LHCN-M2 (cell line): ENCODE measurements around the gene BMERB1. TPM values are rescaled to one million over a fixed set of nuclear protein-coding genes. Genes with fewer than 3 reads are reported as not detected.
A peak's percentile ranks its signal among the peaks of the same experiment; 100 is the strongest.

Experiments
- DNase-seq: peaks from one replicate; pipeline ENCODE4 v3.0.0-alpha.2; 2012; ENCODE audit warnings: low read depth
- total RNA-seq: library from RNA; depleted of rRNA; stranded (reverse); fragments of >200 nt; gene quantifications from 2 replicates; pipeline ENCODE4 v1.2.3, GENCODE V29; 2014

The BMERB1 gene
- total RNA-seq, 1 experiment from 2014 or later = 36.1 TPM

DNA sequence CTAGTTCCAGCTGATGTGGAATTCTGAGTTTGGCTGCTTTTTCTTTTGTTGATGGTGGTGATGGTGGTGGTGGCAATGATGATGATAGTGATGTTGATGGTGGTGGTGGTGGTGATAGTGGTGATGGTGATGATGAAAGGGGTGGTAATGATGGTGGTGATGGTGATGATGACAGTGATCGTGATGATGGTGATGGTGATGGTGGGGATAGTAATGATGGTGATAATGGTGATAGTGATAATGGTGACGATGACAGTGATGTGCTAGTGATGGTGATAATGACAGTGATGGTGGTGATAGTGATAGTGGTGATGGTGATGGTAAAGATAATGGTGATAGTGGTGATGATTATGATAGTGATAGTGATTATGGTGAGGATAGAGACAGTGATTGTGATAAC is 61.5 kb downstream of the BMERB1 start:
- no peak for DNase-seq

DNA sequence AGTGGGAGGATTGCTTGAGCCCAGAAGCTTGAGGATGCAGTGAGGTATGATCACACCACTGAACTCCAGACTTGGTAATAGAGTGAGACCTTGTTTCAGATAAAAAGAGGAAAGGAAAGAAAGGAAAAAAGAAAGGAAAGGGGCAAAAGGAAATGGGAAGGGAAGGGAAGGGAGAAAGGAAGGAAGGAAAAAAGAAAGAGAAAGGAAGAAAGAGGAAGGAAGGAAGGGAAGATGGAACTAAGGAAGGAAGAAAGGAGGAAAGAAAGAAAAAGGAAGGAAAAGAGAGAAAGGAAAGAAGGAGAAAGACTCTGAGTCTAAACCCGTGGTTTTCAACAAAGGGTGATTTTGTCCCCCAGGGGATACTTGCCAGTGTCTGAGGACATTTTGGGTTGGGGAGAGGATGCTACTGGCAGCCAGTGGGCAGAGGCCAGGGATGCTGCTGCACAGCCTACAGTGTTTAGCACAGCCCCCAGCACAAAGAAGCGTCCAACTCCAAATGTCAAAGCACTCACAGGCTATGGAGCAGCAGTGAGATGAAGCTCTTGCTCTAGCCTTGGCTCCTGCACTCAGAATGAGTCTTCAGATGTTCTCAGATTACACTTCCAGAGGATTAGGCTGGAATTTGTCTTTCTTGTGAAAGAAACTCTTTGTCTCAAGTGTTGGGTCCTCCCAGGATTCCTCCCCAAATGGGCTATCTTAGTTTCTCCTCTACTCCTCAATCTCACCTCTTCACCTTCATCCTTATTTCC is 64.2 kb downstream of the BMERB1 start:
- no peak for DNase-seq

DNA sequence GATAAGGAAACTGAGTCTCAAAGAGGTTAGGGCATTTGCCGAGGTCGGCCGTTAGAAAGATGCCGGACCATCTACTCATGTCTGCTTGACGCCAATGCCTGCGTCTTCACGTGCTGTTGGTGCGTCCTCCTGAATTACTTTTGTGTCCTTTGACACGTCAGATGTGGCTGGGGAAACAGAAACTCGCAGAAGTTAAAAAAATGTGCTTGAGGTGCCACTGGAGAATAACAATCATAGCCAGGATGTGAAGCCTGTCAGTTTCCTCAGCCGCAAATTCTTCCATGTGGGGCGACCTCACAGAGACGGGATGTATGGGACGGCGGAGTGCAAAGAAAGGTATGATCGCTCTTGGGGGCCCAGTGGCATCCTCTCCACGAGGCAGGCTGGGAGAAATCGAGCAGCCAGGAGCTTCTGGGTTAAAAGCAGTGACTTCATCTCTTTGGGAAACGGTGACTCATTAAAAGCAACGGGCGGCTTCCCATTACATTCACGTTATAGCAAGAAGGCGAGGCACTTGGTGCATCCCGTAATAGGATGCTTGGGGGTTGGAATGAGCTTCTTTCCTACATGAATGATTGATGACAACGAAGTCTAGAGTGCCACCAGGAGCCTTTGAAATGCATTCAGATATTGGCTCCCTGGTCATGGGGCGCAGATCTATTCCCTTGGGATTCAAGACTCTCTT is 67.8 kb downstream of the BMERB1 start:
- DNase-seq = peak; percentile 89

DNA sequence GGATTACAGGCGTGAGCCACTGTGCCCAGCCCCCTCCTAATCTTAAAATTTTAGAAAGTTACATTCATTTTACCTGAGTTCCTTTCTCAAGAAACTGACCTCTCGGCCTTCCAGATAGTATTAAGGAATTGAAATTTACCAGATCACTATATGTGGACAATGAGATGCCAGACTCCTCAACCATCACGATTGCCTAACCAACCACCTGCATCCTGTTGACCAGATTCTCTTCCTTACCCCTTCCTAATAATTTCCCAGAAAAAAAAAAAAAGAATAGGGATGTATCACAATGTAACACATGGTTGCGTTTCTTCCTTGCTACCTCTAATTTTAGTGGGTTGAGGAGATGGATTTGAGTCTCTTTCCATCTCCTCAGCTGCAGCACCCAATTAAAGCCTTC is 72.1 kb downstream of the BMERB1 start:
- DNase-seq = no peak

DNA sequence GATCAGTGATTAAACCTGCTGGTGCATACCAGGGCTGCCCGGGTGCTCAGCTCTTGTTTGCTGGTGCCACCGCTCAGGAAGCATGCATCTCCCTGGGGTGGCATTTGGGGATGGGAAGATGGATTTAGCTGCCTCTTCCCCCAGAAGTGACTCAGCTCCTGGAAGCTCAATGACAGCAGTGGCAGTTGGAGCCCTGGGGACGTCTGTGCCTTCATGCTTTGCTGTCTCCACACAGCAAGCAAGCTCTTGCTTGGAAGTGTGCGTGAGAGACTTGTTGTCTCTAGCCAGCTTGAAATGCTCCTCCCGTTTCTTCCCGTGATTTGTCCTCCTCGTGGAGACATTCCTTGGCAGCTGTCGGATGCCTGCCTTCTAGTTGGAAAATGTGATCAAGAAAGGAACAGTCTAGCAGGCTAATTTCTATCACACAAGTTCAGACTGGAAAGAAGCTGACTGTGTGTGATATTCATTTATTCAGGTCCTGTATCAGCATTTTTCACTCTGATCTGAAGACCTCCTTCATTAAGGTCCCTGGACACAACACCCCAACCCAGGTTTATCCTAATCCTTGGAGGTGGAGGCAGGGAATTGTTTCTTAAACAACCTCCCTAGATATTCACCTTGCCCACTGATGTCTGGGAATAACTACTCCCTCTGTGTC is 73.0 kb downstream of the BMERB1 start:
- peak; percentile 81 for DNase-seq

DNA sequence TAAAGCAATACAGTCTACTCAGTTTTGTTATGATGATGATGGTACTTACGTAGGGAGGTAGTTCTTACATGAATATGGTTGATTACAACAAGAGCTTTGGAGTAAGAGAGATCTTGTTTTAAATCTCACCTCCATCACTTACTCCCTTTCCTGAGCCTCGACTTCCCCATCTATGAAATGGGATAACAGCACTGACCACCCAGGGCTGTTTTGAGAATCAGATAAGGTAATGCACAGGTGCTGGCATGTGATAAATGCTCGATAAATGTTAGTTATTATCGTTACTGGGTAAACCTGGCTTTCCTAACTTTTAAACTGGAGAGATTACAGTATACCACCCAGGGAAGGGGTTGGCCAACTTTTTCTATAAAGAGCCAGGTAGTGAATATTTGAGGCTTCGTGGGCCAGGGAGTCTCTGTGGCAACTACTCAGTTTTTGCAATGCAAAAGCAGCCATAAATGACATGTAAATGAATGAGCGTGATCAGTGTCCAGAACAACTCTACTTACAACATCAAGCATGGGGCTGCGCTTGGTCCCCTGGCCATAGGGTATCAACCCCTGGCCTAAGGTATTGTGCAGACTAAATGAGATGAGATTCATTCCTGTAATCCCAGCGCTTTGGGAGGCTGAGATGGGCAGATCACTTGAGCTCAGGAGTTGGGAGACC is 73.7 kb downstream of the BMERB1 start:
- no peak for DNase-seq

DNA sequence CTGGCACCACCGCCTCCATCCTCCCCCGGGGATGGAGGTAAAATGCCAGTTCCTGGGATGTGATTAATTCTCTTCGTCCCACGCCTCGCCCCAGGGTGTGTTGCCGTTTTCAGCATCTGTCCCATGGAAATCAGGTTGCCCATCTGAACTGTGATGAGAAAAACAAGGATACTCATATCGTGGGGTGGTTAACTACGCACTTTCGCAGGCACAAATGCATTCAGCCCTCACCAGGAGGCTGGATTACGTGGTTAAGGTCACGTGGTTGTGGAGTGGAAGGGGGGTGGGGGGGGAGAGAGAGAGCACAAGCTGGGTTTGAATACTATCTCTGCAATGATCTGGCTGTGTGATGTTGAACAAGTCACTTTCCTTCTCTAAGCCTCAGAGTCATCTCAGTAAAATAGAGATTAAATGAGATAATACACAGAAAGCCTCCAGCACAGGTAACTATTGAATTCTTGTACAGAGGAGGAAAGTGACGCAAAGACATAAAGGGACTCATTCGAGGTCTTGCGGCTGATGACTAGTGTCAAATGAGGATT is 74.7 kb downstream of the BMERB1 start:
- no peak for DNase-seq

DNA sequence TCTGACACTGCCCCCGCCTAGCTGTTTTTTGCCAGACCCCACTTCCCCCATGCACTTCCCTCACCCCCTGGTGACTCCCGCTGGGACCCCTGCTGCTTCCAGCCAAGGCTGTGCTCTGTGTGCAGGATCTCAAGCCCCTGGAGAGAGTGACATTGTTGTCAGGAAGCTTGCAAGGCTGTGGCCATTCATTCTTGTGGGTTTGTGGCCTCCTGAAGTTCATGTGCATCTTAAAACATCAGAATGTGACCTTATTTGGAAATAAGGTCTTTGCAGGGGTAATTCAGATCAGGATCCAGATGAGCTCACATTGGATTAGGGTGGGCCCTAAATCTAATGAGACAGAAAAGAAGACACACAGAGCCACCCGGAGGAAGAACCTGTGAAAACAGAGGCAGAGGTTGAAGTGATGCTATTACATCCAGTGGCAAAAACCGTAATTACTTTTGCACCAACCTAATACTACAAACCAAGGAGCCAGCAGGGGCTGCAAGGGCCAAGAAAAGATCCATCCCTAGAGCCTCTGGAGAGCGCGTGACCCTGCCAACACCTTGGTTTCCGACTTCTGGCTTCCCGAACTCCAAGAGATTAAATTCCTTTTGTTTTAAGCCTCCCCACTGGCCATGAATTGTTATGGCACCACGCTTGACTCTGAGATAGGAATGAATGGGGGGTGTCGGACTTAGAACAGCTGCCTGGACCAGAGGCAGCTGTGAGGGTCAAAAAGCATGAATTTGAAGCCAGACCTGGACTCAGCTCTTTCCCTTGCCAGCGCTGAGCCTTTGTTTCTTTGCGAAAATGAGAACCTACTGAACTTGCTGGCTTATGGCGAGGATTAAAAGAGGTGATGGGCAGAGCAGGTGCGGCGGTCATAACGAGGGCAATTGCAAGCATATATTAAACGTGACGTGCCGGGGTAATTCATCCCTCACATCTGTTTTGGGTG is 75.5 kb downstream of the BMERB1 start:
- DNase-seq = peak; percentile 49

DNA sequence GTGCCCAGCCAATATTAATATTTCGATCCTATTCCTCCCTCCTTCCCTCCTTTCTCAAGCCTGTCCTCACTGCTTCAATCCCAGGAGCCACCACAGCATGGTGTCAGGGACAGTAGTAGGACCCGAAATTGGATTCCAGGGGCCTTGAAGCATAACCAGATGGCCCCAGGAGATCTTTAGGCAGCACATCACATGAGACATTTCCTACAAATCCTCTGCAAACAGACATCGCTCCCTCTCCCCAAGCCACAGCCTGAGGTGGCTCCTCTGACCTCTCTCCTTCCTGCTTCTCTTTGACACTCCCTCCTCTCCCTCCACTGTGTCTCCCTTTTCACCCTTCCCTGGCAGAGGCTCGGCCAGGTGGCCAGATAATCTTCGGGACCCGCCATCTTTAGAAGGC is 76.6 kb downstream of the BMERB1 start:
- DNase-seq = no peak

DNA sequence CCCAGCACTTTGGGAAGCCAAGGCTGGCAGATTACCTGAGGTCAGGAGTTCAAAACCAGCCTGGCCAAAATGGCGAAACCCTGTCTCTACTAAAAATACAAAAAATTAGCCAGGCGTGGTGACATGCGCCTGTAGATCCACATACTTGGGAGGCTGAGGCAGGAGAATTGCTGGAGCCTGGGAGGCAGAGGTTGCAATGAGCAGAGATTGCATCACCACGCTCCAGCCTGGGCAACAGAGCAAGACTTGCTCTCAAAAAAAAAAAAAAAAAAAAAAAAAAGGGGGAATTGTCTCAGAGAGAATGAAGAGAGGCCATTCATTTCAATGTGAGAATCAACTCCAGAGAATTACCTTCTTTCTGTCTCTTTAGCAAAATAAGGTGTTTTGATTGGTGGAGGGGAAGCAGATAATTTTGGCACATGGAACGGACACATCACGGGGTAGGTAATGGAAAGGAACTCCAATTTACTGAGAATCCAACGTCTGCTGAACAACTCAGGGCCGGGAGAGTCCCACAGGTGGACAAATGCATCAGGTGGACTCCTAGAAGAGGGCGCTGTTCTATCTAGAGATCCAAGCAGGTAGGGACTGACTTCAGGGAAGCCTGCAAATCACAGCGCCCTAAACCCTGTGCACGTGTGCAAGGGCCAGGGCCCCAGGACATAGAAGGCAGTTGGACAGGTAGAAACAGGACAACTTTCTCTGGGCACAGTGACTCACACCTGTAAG is 77.5 kb downstream of the BMERB1 start:
- no peak for DNase-seq

DNA sequence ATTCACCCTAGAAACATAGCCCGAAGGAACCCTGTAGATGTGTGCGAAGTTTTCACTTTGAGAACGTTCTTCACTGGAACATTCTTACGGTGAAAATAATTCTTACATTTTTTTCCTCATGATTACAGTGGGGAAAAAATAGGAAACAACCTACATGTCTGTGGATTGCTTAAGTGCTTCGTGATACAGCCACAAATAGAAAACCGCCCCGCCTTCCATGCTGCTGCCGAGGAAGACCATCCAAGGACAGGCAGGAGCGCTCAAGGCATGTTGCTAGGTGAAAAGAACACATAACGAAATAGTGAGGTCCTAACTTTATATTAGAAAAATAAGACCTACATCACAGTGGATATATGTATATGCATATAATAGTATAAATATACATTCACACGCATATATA is 78.8 kb downstream of the BMERB1 start:
- DNase-seq = no peak

DNA sequence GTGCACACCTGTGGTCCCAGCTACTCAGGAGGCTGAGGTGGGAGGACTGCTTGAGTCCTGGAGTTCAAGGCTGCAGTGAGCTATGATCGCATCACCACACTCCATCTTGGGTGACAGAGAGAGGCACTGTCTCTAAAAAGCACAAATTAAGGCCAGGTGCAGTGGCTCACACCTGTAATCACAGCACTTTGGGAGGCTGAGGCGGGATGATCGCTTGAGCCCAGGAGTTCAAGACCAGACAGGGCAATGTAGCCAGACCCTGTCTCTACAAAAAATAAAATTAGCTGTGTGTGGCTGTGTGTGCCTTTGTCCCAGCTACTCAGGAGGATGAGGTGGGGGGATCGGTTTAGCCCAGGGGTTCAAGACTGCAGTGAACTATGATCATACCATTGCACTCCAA is 81.6 kb downstream of the BMERB1 start:
- DNase-seq = no peak

DNA sequence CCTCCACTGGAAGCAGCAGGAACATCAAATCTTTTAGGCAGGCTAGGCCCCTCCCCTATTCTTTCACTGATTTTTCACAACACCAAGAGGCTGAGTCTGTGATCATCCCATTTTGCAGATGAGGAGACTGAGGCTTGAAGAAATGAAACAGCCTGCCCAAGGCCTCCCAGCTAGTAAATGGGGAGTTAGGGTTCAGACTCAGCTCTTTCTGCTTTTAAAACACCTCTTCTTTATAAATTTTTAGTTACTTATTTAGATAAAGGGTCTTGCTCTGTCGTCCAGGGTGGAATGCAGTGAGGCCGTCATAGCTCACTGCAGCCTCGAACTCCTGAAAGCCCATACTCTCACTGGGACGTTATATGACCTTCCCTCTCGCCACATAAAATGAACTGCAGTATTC is 82.2 kb downstream of the BMERB1 start:
- no peak for DNase-seq

DNA sequence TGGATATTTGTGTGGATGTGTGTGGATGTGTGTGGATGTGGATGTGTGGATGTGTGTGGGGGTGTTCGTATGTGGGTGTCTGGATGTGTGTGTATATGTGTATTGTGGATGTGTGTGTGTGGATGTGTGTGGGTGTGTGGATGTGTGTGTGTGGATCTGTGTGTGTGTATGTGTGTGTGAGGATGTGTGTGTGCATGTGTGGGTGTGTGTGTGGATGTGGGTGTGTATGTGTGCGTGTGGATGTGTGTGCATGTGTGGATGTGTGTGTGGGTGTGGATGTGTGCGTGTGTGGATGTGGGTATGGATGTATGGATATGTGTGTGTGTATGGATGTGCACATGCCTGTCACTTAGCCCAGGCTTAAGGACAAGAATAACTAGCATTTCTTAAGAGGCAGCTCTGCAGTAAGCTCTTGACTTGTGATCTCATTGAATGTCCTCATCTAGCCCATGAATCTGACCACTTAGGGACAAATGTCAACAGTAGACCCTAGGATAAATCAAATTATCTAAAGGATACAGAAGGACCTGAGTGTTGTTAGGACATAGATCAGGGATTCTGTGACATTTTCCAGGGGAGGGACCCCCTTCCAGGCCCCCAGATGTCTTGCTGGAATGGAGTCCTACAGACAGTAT is 83.5 kb downstream of the BMERB1 start:
- DNase-seq = no peak

DNA sequence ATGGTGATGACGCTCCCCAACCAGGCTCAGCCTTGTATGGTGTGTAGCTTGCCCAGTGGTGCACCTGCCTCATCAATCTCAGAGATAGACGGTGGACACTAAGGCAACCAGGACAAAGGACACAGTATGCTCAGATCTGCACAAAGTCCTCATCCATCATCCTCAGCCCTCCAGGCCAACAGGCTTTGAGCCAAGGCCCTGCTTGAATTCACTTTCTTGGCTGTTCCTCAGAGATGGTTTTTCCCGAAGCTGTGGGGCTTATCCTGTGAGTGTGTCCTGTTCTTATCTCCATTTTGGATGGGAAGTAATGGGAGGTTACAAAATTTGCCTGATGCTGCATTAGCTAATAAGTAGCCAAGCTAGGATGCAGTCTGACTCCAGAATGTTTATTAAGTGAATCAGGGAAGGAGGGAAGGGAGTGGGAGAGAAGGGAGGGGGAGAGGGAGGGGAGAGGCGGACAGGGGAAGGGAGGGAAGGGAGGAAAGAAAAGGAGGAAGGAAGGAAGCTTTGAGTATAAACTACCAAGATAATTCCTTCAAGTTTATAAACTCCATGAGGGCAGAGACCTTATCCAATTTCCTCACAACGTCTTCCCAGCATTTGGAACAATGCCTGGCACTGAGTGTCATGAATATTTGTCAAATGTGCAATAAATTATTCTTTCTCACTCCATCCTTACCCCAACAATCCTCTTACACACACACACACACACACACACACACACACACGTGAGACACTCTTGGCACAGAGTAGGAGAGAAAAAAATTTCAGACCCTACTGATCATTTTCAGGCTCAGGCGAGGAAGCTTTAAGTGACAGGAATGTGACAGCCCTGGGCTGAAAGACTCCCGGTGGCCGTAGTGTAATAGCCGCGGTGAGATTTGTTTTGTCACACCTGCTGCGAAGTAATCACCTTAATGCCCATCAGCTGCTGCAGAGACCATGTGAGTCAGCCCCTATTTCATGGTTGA is 84.3 kb downstream of the BMERB1 start:
- peak; percentile 56 for DNase-seq

DNA sequence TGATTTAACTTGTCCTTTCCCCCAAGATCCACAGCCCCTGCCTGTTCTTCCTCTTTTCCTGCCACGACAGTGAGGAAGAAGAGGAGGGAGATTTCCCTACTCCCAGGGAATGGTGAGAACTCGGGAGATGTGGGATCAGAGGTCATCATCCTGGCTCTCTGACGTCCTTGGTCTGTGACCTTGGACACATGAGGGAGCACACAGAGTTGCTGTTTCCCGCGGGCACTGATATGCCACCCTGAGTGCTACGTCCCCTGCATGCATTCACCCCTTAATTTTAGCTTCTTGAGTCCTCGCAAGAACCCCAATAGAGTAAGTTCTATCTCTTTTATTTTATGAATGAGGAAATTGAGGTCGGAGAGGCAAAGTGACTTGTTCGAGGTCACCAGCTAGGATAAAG is 85.4 kb downstream of the BMERB1 start:
- DNase-seq = no peak

DNA sequence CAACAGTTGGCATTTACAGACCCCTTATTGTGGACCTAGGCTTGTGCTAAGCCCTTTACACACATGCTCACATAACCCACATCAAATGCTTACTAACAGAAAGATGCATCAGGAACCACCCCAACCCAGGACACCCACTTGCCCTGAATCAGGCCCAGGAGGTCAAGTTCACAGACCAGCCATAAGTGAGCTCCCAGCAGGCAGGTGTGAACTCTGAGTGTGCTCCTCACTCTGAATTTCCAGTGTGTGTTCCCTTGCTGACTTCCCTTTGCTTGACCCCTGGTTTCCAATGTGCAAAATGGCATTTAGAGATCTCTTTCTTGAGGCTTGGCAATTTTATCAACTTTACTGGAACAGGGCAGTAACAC is 87.0 kb downstream of the BMERB1 start:
- DNase-seq = no peak

DNA sequence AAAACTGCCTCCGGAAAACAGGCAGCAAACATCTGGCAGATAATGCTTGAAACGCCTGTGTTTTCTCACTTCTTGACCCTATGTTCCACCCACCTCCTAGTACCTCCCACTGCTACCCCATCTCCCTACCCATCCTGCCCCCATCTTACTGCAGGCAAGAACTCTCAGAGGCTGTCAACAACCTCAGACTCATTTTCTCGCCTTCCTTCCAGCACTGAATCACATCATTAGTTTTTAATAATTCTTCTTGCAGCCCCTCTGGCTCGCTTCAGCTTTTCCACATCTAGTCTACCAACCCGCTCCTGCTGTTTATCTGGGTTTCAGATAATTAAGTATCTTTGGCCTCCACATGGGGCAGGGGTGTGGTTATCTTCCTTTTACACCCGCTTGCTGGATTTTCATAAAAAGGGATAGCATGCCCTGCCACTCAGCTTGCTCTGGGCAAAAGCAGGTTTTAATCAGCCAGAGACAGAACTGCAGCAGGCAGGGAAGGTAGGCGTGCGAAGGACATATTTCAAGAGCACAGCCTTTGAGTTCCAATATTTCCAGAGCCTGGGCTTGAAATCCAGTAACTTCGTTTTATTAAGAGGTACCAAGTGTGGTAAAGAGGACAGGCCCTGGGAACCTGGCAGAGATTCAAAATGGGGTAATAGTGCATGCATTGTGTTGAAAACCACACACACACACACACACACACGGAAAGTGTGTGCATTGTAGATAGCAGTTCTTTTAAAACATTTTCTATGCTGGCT is 87.5 kb downstream of the BMERB1 start:
- no peak for DNase-seq
